HepG2 (cell line): ENCODE data around the gene CAND1.

Source experiments
- NCOA5 ChIP-seq: sonication (generic); formaldehyde crosslinking; IDR thresholded peaks from 2 replicates; pipeline ENCODE4 v1.4.0; 2020; ENCODE audit warnings: missing genetic modification reagents
- ZNF224 ChIP-seq: sonication (generic); formaldehyde crosslinking; IDR thresholded peaks from 2 replicates; pipeline ENCODE4 v1.5.0; 2020; ENCODE audit warnings: mild to moderate bottlenecking, missing genetic modification reagents
- TF ChIP-seq, protein P1 (sequence below): sonication (generic); formaldehyde crosslinking; IDR thresholded peaks from 2 replicates; pipeline ENCODE4 v1.5.0; 2020; ENCODE audit warnings: mild to moderate bottlenecking, missing genetic modification reagents, moderate library complexity

DNA sequence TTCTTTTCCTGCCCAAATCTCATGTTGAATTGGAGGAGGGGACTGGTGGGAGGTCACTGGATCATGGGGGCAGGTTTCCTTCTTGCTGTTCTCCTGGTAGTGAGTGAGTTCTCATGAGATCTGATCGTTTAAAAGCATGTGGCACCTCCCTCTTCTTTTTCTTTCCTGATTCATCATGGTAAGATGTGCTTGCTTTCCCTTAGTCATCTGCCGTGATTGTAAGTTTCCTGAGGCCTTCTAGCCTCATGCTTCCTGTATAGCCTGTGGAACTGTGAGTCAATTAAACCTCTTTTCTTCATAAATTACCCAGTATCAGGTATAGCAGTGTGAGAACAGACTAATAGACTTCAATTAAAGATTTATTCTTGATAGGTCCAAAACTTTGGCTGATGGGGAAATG, 83.5 kb downstream of the CAND1 start:
- TF ChIP-seq, protein P1, sequence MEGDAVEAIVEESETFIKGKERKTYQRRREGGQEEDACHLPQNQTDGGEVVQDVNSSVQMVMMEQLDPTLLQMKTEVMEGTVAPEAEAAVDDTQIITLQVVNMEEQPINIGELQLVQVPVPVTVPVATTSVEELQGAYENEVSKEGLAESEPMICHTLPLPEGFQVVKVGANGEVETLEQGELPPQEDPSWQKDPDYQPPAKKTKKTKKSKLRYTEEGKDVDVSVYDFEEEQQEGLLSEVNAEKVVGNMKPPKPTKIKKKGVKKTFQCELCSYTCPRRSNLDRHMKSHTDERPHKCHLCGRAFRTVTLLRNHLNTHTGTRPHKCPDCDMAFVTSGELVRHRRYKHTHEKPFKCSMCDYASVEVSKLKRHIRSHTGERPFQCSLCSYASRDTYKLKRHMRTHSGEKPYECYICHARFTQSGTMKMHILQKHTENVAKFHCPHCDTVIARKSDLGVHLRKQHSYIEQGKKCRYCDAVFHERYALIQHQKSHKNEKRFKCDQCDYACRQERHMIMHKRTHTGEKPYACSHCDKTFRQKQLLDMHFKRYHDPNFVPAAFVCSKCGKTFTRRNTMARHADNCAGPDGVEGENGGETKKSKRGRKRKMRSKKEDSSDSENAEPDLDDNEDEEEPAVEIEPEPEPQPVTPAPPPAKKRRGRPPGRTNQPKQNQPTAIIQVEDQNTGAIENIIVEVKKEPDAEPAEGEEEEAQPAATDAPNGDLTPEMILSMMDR = no peak
- TF ChIP-seq NCOA5 (CRISPR knock-in tag) (no peak), ZNF224 (no peak)
